Anterior cingulate cortex (tissue), 58 donors: ENCODE measurements around the gene OGFRL1.
A peak's percentile ranks its signal among the peaks of the same experiment; 100 is the strongest.

Experiments
- DNase-seq, 58 donors: peaks; one replicate each; lab custom pipeline; 2025; lab: John Stamatoyannopoulos, UW

OGFRL1 gene

DNA sequence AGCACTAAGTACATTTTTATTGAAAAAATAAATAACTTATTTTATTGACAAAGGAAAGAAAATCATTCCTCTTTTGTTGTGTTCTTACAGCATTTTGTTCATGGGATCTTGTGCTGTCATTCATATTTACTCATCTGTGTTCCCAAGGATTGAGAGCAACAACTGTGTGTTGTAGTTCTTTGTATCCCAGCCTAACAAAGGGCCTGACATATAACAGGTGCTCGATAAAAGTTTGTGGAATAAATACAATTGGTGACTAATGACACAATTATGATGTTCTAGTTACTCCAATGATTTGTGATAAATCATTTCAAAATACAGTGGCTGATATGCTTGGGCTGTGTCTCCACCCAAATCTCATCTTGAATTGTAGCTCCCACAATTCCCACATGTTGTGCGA is 7.9 kb upstream of the OGFRL1 start:
- DNase-seq = no peak

GRCh38 chr6:71284785-71285184 is 3.8 kb upstream of the OGFRL1 start:
- no peak for DNase-seq

GRCh38 chr6:71287038-71287437 is 1.6 kb upstream of the OGFRL1 start:
- no peak for DNase-seq

DNA sequence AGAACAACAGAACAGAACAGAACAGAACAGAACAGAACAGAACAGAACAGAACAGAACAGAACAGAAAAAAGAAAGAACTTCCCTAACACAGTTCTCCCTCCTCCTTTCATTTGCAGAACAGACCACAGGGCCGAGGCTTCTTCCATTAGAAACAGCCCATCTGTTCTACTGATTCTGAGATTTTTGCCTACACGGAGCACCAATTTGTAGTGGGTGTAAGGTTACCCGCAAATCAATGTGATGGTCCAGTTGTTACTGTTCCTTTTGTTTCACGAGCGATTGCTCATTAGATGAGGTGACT is 734 bp upstream of the OGFRL1 start:
- DNase-seq = peak in 3 of 58 donors; percentile 44 to 63 (median 57)

- peak in 8 of 58 donors; percentile 7 to 47 (median 27) for DNase-seq
Observed at GRCh38 chr6:71289039-71289801, 609 bp downstream of the OGFRL1 start.

DNA sequence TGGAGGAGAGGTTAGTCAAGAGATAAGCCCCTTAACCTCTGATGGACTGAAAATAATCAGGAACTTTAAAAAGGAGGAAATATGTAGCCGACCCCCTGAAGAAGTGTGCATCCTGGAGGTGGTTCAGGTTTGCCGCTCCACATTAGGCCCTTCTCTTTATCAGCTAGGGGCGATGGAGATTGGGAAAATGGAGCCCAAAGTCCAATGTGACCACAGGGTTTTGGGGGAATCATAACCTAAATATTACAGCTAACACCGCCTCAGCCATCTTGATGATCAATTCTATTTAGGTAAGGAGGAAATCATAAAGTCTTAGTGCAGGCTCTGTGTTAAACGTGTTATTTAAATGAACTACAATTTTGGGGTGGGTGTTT is 1.2 kb downstream of the OGFRL1 start:
- DNase-seq = no peak

DNA sequence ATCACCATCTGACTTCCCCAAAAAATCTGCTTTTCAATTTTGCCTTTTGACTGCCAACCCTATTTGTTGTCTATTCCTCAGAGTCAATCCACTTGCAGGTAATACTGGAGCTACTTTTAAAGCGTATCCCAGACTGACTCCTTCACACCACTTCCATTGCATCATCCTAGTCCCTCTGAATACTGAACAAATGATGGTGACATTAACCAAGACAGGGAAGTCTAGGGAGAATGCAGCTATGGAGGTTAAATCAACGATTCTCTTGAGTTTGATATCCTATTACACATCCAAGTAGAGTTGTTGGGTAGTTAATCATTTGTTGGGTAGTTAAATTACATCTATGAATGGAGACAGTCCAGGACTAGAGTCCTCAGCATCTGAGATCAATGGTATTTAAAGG is 2.0 kb downstream of the OGFRL1 start:
- no peak for DNase-seq

DNA sequence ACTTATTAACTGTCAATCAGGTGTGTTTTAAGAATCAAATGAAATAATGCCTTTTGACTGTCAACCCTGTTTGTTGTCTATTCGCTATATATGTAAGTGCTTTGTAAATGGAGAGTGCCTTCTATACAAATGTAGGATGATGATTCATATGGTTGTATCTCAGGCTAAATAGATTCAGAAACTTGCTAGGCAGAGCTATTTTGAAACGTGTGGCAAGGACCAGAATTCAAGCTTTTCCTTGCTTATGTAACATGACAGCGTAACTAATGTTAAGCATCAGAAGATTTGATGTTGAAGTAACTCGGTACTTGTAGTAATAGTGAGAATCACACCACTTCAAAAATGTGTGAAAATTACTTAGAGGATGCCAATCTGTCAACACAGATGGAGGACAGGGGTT is 3.4 kb downstream of the OGFRL1 start:
- peak in 2 of 58 donors; percentile 19 to 38 for DNase-seq

GRCh38 chr6:71294121-71294523 is 5.5 kb downstream of the OGFRL1 start:
- peak in 9 of 58 donors; percentile 8 to 57 (median 20) for DNase-seq

DNA sequence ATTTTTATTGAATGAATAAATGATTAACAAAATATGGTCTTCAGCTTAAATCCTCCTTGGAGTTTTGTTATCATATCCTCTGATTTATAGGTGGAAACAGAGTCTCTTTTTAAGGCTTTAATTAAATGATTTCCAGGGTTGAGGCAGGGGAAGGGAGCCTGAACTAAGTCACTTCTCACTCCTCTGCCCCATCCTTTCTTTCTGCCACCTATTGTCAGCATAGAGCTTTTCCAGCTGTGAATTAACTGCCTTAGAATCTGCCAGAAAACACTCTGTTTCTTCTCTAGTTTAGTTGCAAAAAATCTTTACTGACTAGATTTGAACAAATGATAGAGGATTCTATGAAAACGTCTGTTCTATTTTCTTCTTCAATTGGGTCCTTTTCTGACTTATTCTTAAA is 9.8 kb downstream of the OGFRL1 start:
- no peak for DNase-seq

DNA sequence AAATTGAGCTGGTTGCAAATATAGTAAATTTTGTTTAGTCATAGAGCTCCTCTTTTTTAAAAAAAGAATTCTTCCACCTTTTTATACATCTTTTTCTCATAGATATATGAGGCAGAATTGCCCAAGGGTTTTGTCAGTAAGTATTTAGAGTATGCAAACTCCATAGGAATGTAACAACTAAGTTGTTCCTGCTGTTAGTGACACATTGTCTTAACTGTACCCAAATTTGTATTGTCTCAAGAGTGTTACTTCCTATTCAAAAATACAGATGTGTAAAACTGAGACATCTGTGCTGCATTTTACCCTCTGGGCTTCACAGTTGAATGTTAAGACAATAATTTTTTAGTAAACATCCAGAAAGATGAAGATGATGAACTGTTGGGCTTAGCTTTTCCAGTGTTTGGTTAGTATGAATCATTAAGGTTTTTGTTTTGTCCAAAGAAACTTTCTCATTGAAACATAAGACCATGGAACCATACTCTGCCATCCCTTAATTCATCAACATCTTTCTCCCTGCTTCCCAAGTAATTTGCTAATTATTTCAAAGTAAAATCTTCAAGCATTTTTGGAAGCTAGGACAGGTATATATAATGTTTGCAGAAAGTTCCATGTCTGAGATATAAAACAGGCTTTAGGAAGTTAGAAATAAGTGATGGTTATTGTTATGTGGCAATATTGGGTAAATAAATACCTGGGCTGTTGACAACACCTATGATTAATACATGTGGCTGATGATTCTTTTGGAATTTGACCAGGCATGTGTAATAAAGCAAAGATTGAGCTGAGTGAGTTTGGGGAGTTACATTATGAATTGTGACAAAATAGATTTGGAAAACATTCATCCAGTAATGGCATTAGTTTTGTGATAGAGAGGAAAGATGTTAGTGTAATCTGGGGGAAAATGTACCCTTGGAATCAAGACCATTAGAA is 11.2 kb downstream of the OGFRL1 start:
- DNase-seq = no peak

DNA sequence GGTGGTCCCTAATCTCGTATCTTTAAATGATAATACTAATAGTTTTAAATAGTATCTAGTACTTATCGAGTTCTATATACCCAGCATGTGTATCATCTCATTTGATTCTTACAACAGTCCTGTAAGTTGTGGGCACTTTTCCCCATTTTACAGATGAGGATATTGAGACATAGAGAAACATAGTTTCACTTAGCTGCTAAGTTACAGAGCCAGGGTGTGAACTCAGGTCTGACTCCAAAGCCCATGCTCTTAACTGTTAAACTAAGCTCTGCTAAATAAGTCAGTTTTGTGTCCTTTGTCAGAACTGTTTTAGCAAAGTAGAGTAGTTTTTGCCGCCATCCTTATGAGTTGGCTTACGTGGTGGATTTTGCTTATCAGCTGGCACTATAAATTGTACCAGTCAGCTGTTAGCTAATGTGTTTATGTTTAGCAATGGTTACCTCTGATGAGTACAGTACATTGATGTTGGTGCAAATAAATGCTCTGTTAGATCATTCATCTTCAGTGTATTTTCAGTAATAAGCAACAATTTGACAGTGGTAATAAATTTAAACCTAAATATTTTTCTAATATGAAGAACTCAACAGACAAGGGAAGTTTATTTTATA is 12.1 kb downstream of the OGFRL1 start:
- no peak for DNase-seq

DNA sequence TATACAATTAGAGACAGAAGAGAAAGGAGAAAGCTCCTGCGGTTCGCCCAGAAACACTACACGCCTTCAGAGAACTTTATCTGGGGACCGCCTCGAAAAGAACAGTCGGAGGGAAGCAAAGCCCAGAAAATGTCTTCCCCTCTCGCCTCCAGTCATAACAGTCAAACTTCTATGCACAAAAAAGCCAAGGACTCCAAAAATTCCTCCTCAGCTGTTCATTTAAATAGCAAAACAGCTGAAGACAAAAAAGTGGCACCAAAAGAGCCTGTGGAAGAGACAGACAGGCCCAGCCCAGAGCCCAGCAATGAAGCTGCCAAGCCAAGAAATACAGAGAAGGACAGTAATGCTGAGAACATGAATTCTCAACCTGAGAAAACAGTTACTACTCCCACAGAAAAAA is 12.9 kb downstream of the OGFRL1 start:
- peak in 1 of 58 donors; percentile 3 for DNase-seq

GRCh38 chr6:71309656-71310055 is 21.0 kb downstream of the OGFRL1 start:
- DNase-seq = no peak

- no peak for DNase-seq
Observed at GRCh38 chr6:71310261-71310660, 21.6 kb downstream of the OGFRL1 start.

DNA sequence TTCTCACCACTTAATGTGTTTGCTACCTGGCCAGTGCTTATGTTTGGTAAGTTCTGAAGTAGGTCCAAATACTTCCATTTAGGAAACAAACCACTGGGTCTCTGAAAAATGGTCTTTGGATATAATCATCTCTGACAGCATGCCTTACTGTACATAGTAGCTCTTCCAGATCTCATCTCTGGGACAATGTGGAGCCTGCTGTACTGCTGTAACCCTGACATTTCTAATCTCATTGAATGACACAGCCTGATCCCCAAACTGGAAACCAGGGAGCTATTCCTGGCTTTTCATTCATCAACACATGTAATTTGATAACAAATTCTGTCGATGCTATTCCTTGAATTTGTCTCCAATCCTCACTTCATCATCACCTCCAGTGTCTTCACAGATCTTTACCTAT is 23.5 kb downstream of the OGFRL1 start:
- DNase-seq = no peak

- no peak for DNase-seq
Observed at GRCh38 chr6:71317441-71317840, 28.8 kb downstream of the OGFRL1 start.

DNA sequence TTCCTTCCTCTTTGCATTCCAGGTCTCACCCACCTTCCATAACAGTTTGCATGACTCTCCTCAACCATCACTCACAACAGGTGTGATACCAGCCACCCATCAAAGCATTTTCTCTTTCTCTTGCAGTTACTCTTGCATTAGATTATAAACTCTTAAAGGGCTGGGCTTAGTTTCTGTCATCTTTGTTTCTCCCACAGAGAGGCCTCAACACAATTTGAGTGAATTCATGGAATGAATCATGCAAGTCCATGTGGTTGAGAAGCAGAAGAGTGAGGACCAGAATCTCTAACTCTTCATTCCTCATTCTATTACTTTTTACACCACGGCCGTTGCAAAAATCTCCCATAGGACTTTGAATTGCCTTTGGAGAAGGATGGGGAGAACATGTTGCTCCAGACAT is 31.4 kb downstream of the OGFRL1 start:
- DNase-seq = no peak

DNA sequence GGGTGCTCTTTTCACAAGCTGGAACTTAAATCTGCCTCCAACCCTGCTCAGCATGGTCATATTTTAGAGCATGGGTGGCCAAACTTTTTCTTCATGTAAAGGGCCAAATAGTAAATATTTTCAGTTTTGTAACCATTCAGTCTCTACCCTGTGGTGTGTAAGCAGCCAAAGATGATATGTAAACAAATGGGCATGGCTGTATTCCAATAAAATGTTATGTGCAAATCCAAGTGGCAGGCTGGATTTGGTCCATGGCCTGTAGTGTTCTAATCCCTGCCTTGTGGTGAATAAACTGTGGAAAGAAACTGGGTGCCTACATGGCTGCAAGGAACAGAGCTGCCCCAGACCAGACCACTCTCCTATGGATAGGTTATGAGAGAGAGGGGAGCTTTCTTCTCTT is 32.7 kb downstream of the OGFRL1 start:
- DNase-seq = no peak

- peak in 5 of 58 donors; percentile 3 to 20 (median 10) for DNase-seq
Observed at GRCh38 chr6:71324194-71324785, 35.7 kb downstream of the OGFRL1 start.

- DNase-seq = no peak
Observed at GRCh38 chr6:71326611-71327010, 38.0 kb downstream of the OGFRL1 start.
